ENCODE measurements around the gene CCM2L. TPM values are rescaled to one million over a fixed set of nuclear protein-coding genes. Genes with fewer than 3 reads are reported as not detected.

Gene CCM2L
- polyA plus RNA-seq, 1 donor (not counting 4 experiments of a cell fraction or from before 2014, with no cell fraction given) = not detected

DNA sequence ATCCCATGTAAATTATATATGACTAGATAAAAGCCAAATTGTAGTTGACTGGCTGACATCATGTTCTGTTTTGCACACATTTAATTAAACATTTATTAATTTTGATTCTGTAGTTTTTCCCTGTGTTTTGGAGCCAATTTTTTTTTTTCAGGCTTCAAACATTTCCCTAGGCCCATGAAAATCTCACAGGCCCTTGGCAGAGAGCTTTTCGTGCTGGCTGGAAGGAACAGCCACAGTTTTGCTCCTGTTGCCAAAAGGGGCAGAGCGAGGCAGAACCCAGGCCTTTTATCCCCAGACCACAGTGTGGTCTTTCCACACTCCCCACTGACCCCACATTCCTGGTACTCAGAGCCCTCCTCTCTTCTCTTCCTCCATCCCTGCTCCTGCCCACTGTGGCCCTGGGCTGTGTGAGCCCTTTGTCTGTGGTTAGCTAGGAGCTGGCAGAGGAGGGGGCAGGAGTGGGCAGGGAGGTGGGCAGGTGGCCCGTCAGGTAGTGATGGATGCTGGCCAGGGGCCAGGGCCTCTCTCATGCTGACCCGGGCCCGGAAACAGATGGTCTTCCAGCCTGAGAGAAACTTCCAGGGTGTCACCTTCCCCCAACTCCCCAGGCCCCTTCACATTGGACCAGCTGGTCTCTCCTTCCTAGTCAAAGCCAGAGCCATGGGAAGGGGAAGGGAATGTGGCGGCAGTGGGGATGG lies 19.4 kb upstream of the CCM2L start:
- Histone ChIP-seq H3K9me3 (ENCODE audit: control insufficient read depth, low read depth, low read length) (no peaks in the 10 kb centered on the region), H3K9me1 (ENCODE audit: control insufficient read depth, extremely low read depth, insufficient read depth, low read length) (no peaks in the 10 kb centered on the region), H3K79me2 (ENCODE audit: control insufficient read depth, insufficient read depth, low read length) (no peaks in the 10 kb centered on the region), H3K27me3 (ENCODE audit: control insufficient read depth, extremely low read depth, insufficient read depth, low read length) (peaks cover 29% of the 10 kb centered on the region), H4K20me1 (ENCODE audit: control insufficient read depth, extremely low read depth, insufficient read depth, low read length) (no peaks in the 10 kb centered on the region), H3K9ac (ENCODE audit: control insufficient read depth, extremely low read depth, insufficient read depth, low read length) (no peak overlapping the region), H3K27ac (ENCODE audit: control insufficient read depth, insufficient read depth, low read length) (no peak overlapping the region), H3K36me3 (ENCODE audit: control insufficient read depth in 2 of 2, extremely low read depth in 1 of 2, insufficient read depth in 2 of 2, low read length in 2 of 2) (no peaks in the 10 kb centered on the region), H2AFZ (ENCODE audit: control insufficient read depth, low read length) (no peak overlapping the region), H3K4me2 (ENCODE audit: control insufficient read depth, extremely low read depth, insufficient read depth, low read depth, low read length) (no peak overlapping the region), H3K4me3 (ENCODE audit: control insufficient read depth in 2 of 3, extremely low read depth in 1 of 3, insufficient read depth in 2 of 3, low read depth in 1 of 3, low read length in 3 of 3) (no peak overlapping the region), H3K4me1 (ENCODE audit: control insufficient read depth, extremely low read depth, insufficient read depth, low read length) (no peaks in the 10 kb centered on the region)
- dilution Hi-C loops (cut with MboI; ENCODE audit: extremely low pct_ligation_motif_present, low sequenced_read_pairs) = no loop called here
- FAIRE-seq = no peak
- TF ChIP-seq CTCF (optimal IDR thresholded peaks at IDR 0.05 in 1 of 3, IDR thresholded peaks at IDR 0.05 in 1 of 3, conservative IDR thresholded peaks at IDR 0.05 in 1 of 3; ENCODE audit: extremely low read depth in 1 of 3, insufficient read depth in 2 of 3, low read length in 3 of 3) (no peak), EZH2 (IDR thresholded peaks at IDR 0.05; ENCODE audit: low read length) (no peak)
- DNase-seq (ENCODE audit: low read depth, low spot score) = no peak

DNA sequence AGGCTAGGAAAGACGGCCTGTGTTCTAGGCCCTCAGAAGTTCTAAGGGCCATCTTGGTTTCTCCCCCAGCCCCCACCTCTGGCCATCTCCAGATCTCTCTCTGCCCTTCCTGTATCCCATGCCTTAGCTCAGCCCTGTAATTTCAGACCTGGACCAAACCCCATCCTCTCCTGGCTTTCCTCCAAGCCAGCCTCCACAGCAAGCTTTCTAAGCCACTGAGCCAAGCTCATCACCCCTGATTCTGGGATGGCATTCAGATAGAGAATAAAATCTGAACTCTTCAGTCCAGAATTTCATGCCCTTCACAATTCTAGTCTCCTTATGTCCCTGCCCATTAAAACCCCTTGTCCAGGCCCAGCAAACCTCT lies 18.9 kb upstream of the CCM2L start:
- peaks cover 31% of the 10 kb centered on the region for H3K27me3 ChIP-seq (ENCODE audit: control insufficient read depth, extremely low read depth, insufficient read depth, low read length)
- H3K27ac ChIP-seq (ENCODE audit: control insufficient read depth, insufficient read depth, low read length) = no peak overlapping the region
- H3K4me3 ChIP-seq (ENCODE audit: control insufficient read depth in 2 of 3, extremely low read depth in 1 of 3, insufficient read depth in 2 of 3, low read depth in 1 of 3, low read length in 3 of 3) = no peak overlapping the region
- no peak for FAIRE-seq
- DNase-seq (ENCODE audit: low read depth, low spot score) = no peak
- H2AFZ ChIP-seq (ENCODE audit: control insufficient read depth, low read length) = no peak overlapping the region
- H4K20me1 ChIP-seq (ENCODE audit: control insufficient read depth, extremely low read depth, insufficient read depth, low read length) = no peaks in the 10 kb centered on the region
- H3K9me1 ChIP-seq (ENCODE audit: control insufficient read depth, extremely low read depth, insufficient read depth, low read length) = no peaks in the 10 kb centered on the region
- H3K4me1 ChIP-seq (ENCODE audit: control insufficient read depth, extremely low read depth, insufficient read depth, low read length) = no peaks in the 10 kb centered on the region
- H3K4me2 ChIP-seq (ENCODE audit: control insufficient read depth, extremely low read depth, insufficient read depth, low read depth, low read length) = no peak overlapping the region
- H3K9me3 ChIP-seq (ENCODE audit: control insufficient read depth, low read depth, low read length) = no peaks in the 10 kb centered on the region
- no peaks in the 10 kb centered on the region for H3K36me3 ChIP-seq (ENCODE audit: control insufficient read depth in 2 of 2, extremely low read depth in 1 of 2, insufficient read depth in 2 of 2, low read length in 2 of 2)
- no peaks in the 10 kb centered on the region for H3K79me2 ChIP-seq (ENCODE audit: control insufficient read depth, insufficient read depth, low read length)
- no peak for TF ChIP-seq EZH2 (IDR thresholded peaks at IDR 0.05; ENCODE audit: low read length)
- no peak for TF ChIP-seq CTCF (optimal IDR thresholded peaks at IDR 0.05 in 1 of 3, IDR thresholded peaks at IDR 0.05 in 1 of 3, conservative IDR thresholded peaks at IDR 0.05 in 1 of 3; ENCODE audit: extremely low read depth in 1 of 3, insufficient read depth in 2 of 3, low read length in 3 of 3)
- dilution Hi-C loops (cut with MboI; ENCODE audit: extremely low pct_ligation_motif_present, low sequenced_read_pairs) = no loop called here
- H3K9ac ChIP-seq (ENCODE audit: control insufficient read depth, extremely low read depth, insufficient read depth, low read length) = no peak overlapping the region
